WTC11 (cell line): ENCODE measurements around the gene AAGAB. TPM values are rescaled to one million over a fixed set of nuclear protein-coding genes. Genes with fewer than 3 reads are reported as not detected.

ENCODE experiments used
- ATAC-seq: fragments of 200-7000 bp; cut with Tn5 transposase; 2 replicates; pipeline ENCODE4 v1.10.0; 2021; ENCODE audit warnings: mild to moderate bottlenecking, moderate library complexity
- CTCF ChIA-PET: fragments of 300-600 bp; sonication (Branson Sonifier 250); formaldehyde crosslinking; loops from one replicate; lab custom pipeline; 2021; ENCODE audit warnings: antibody characterized with exemption; lab: Charles Lee
- POLR2A ChIA-PET: fragments of 350-600 bp; sonication (Branson Sonifier 250); formaldehyde crosslinking; loops from one replicate; lab custom pipeline; 2021; ENCODE audit warnings: antibody characterized with exemption; lab: Charles Lee
- DNase-seq: peaks from one replicate; pipeline ENCODE4 v3.0.0; 2021; ENCODE audit warnings: low spot score
- H3K27ac Mint-ChIP-seq: 2 replicates; pipeline ENCODE4 v1.8.0; 2021; ENCODE audit warnings: mixed read lengths
- H3K27me3 Mint-ChIP-seq: 2 replicates; pipeline ENCODE4 v1.8.0; 2021; ENCODE audit warnings: low read depth, mild to moderate bottlenecking, moderate library complexity, mixed read lengths
- H3K36me3 Mint-ChIP-seq: 2 replicates; pipeline ENCODE4 v1.8.0; 2021; ENCODE audit warnings: mixed read lengths
- H3K4me1 Mint-ChIP-seq: 2 replicates; pipeline ENCODE4 v1.8.0; 2022; ENCODE audit warnings: mixed read lengths
- H3K4me3 Mint-ChIP-seq: 2 replicates; pipeline ENCODE4 v1.8.0; 2021; ENCODE audit warnings: mild to moderate bottlenecking, moderate library complexity, mixed read lengths
- H3K9me3 Mint-ChIP-seq: 2 replicates; pipeline ENCODE4 v1.8.0; 2021; ENCODE audit warnings: mixed read lengths
- CREM ChIP-seq: sonication (generic); formaldehyde crosslinking; IDR thresholded peaks from 2 replicates; pipeline ENCODE4 v1.8.1; 2022; ENCODE audit warnings: mild to moderate bottlenecking, missing genetic modification reagents, moderate library complexity
- FOXK1 ChIP-seq: sonication (generic); formaldehyde crosslinking; IDR thresholded peaks from 2 replicates; pipeline ENCODE4 v1.8.0; 2022; ENCODE audit warnings: mild to moderate bottlenecking, moderate library complexity, missing genetic modification reagents
- NFATC4 ChIP-seq: fragments of 250-450 bp; sonication (Bioruptor Pico); IDR thresholded peaks from 2 replicates; pipeline ENCODE4 v1.9.0; 2021; ENCODE audit warnings: mild to moderate bottlenecking
- NFYB ChIP-seq: sonication (generic); formaldehyde crosslinking; conservative IDR thresholded peaks from 2 replicates; pipeline ENCODE4 v1.8.0; 2022; ENCODE audit warnings: low read depth, missing genetic modification reagents
- PRDM15 ChIP-seq: sonication (generic); formaldehyde crosslinking; IDR thresholded peaks from 2 replicates; pipeline ENCODE4 v1.8.0; 2022; ENCODE audit warnings: missing genetic modification reagents
- RORB ChIP-seq: fragments of 250-450 bp; sonication (Bioruptor Pico); IDR thresholded peaks from 2 replicates; pipeline ENCODE4 v1.9.0; 2021; ENCODE audit warnings: mild to moderate bottlenecking
- TCF7 ChIP-seq: sonication (generic); formaldehyde crosslinking; IDR thresholded peaks from 2 replicates; pipeline ENCODE4 v1.8.0; 2022; ENCODE audit warnings: mild to moderate bottlenecking, low read depth, missing genetic modification reagents, moderate library complexity
- TEAD1 ChIP-seq: sonication (generic); formaldehyde crosslinking; IDR thresholded peaks from 2 replicates; pipeline ENCODE4 v1.8.0; 2022; ENCODE audit warnings: mild to moderate bottlenecking, missing genetic modification reagents
- ZNF121 ChIP-seq: sonication (generic); formaldehyde crosslinking; IDR thresholded peaks from 2 replicates; pipeline ENCODE4 v1.8.0; 2023; ENCODE audit warnings: missing genetic modification reagents
- ZNF138 ChIP-seq: sonication (generic); formaldehyde crosslinking; conservative IDR thresholded peaks from 2 replicates; pipeline ENCODE4 v1.8.1; 2022; ENCODE audit warnings: mild to moderate bottlenecking, moderate library complexity, missing genetic modification reagents
- ZNF219 ChIP-seq: sonication (generic); formaldehyde crosslinking; IDR thresholded peaks from 2 replicates; pipeline ENCODE4 v1.8.0; 2023; ENCODE audit warnings: missing genetic modification reagents, mild to moderate bottlenecking, borderline replicate concordance
- ZNF232 ChIP-seq: sonication (generic); formaldehyde crosslinking; IDR thresholded peaks from 2 replicates; pipeline ENCODE4 v1.8.0; 2022; ENCODE audit warnings: mild to moderate bottlenecking, missing genetic modification reagents
- ZNF263 ChIP-seq: sonication (generic); formaldehyde crosslinking; IDR thresholded peaks from 2 replicates; pipeline ENCODE4 v1.8.1; 2022; ENCODE audit warnings: low read depth, mild to moderate bottlenecking, moderate library complexity, missing genetic modification reagents
- ZNF396 ChIP-seq: fragments of 250-450 bp; sonication (Bioruptor Pico); IDR thresholded peaks from 2 replicates; pipeline ENCODE4 v1.8.0; 2021; ENCODE audit warnings: mild to moderate bottlenecking, moderate library complexity, borderline replicate concordance
- ZNF423 ChIP-seq: fragments of 250-450 bp; sonication (Bioruptor Pico); IDR thresholded peaks from 2 replicates; pipeline ENCODE4 v2.1.2; 2022; ENCODE audit warnings: mild to moderate bottlenecking, moderate library complexity
- total RNA-seq: library from RNA; stranded (reverse); gene quantifications from 3 replicates; pipeline ENCODE4 v1.2.3, GENCODE V29; 2021
- TF ChIP-seq, protein P1 (sequence below): sonication (generic); formaldehyde crosslinking; IDR thresholded peaks from 2 replicates; pipeline ENCODE4 v1.8.1; 2022; ENCODE audit warnings: low read depth, missing genetic modification reagents, borderline replicate concordance
- TF ChIP-seq, protein P2 (sequence below): sonication (generic); formaldehyde crosslinking; IDR thresholded peaks from 2 replicates; pipeline ENCODE4 v1.8.1; 2022; ENCODE audit warnings: mild to moderate bottlenecking, missing genetic modification reagents, moderate library complexity, borderline replicate concordance
- TF ChIP-seq, protein P3 (sequence below): sonication (generic); formaldehyde crosslinking; conservative IDR thresholded peaks from 2 replicates; pipeline ENCODE4 v1.8.1; 2023; ENCODE audit warnings: mild to moderate bottlenecking, low read depth, missing genetic modification reagents, moderate library complexity
- TF ChIP-seq, protein P4 (sequence below): sonication (generic); formaldehyde crosslinking; IDR thresholded peaks from 2 replicates; pipeline ENCODE4 v1.8.0; 2022; ENCODE audit warnings: mild to moderate bottlenecking, missing genetic modification reagents
- TF ChIP-seq, protein P5 (sequence below): sonication (generic); formaldehyde crosslinking; IDR thresholded peaks from 2 replicates; pipeline ENCODE4 v1.8.1; 2023; ENCODE audit warnings: mild to moderate bottlenecking, missing genetic modification reagents

The AAGAB gene
- total RNA-seq, 1 experiment from 2014 or later: 41.7 TPM

DNA sequence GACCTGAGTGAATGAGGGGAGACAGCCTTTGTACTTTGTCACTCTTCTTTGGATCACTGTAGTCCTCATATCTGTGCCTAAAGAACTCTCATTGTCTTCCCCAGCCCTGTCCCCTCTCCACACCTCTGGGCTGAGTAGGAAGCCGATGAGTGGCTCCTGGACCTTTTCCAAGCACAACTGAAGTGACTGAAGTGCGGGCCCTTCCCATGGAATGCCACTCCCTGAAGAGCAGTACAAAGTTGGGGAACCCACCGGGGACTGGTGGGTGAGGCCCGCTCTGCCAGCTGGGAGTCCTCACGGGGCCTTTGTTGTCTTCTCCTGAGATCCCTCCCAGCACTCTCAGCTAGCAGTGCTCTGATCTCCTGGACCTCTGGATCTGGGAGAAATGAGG is 90.1 kb downstream of the AAGAB start (continued):
- TF ChIP-seq, protein P1, sequence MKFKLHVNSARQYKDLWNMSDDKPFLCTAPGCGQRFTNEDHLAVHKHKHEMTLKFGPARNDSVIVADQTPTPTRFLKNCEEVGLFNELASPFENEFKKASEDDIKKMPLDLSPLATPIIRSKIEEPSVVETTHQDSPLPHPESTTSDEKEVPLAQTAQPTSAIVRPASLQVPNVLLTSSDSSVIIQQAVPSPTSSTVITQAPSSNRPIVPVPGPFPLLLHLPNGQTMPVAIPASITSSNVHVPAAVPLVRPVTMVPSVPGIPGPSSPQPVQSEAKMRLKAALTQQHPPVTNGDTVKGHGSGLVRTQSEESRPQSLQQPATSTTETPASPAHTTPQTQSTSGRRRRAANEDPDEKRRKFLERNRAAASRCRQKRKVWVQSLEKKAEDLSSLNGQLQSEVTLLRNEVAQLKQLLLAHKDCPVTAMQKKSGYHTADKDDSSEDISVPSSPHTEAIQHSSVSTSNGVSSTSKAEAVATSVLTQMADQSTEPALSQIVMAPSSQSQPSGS (CRISPR knock-in tag): no peak
- no peak for TF ChIP-seq NFATC4 (CRISPR knock-in tag)
- no peak for TF ChIP-seq RORB
- TF ChIP-seq, protein P2, sequence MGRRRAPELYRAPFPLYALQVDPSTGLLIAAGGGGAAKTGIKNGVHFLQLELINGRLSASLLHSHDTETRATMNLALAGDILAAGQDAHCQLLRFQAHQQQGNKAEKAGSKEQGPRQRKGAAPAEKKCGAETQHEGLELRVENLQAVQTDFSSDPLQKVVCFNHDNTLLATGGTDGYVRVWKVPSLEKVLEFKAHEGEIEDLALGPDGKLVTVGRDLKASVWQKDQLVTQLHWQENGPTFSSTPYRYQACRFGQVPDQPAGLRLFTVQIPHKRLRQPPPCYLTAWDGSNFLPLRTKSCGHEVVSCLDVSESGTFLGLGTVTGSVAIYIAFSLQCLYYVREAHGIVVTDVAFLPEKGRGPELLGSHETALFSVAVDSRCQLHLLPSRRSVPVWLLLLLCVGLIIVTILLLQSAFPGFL: no peak
- TF ChIP-seq, protein P3, sequence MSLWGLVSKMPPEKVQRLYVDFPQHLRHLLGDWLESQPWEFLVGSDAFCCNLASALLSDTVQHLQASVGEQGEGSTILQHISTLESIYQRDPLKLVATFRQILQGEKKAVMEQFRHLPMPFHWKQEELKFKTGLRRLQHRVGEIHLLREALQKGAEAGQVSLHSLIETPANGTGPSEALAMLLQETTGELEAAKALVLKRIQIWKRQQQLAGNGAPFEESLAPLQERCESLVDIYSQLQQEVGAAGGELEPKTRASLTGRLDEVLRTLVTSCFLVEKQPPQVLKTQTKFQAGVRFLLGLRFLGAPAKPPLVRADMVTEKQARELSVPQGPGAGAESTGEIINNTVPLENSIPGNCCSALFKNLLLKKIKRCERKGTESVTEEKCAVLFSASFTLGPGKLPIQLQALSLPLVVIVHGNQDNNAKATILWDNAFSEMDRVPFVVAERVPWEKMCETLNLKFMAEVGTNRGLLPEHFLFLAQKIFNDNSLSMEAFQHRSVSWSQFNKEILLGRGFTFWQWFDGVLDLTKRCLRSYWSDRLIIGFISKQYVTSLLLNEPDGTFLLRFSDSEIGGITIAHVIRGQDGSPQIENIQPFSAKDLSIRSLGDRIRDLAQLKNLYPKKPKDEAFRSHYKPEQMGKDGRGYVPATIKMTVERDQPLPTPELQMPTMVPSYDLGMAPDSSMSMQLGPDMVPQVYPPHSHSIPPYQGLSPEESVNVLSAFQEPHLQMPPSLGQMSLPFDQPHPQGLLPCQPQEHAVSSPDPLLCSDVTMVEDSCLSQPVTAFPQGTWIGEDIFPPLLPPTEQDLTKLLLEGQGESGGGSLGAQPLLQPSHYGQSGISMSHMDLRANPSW (CRISPR knock-in tag): no peak
- TF ChIP-seq NFYB (CRISPR knock-in tag): no peak
- no peak for TF ChIP-seq ZNF423

GRCh38 chr15:67163180-67163579 is 91.3 kb downstream of the AAGAB start:
- ATAC-seq (no peak), DNase-seq (no peak)
- no peak overlapping the region for H3K27ac Mint-ChIP-seq
- H3K27me3 Mint-ChIP-seq: no peaks in the 10 kb centered on the region
- ChIA-PET CTCF (interaction anchor here (1.1 kb wide), 1 partner anchor 39 kb away, joined by 3 read pairs; no protein-coding TSS in a partner anchor), POLR2A (no interaction called here)
- no peak overlapping the region for H3K4me3 Mint-ChIP-seq
- H3K9me3 Mint-ChIP-seq: no peaks in the 10 kb centered on the region
- H3K36me3 Mint-ChIP-seq: peaks cover 10% of the 10 kb centered on the region; the same call in 1 of the 2 replicates
- TF ChIP-seq ZNF232 (no peak), TEAD1 (CRISPR knock-in tag) (no peak), ZNF121 (CRISPR knock-in tag) (no peak), ZNF263 (CRISPR knock-in tag) (no peak), ZNF138 (CRISPR knock-in tag) (no peak), ZNF219 (CRISPR knock-in tag) (no peak), CREM (CRISPR knock-in tag) (no peak)
- TF ChIP-seq, protein P4, sequence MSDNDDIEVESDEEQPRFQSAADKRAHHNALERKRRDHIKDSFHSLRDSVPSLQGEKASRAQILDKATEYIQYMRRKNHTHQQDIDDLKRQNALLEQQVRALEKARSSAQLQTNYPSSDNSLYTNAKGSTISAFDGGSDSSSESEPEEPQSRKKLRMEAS (CRISPR knock-in tag): no peak
- H3K4me1 Mint-ChIP-seq: peaks cover 70% of the 10 kb centered on the region

DNA sequence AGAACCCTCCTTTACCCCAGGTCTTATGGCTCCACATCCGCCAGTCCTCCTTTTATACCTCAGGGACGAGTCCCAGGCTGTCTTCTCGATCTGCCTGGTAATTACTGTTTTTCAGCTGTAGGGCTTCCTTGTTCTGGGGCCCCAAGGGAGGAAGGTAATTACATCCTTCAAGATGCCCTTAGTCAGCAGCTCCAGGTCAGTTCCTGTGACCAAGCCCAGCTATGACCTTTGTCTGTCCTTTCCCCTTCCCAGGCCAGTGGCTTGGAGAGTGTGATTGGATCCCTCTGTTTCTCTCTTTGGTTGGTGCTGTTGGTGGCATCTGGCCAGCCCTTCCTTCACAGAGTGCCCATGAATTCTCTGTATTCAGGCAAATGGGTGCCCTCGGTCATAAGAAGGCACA is 92.6 kb downstream of the AAGAB start:
- peaks cover 3% of the 10 kb centered on the region; the same call in 1 of the 2 replicates for H3K36me3 Mint-ChIP-seq
- ATAC-seq (no peak), DNase-seq (no peak)
- POLR2A ChIA-PET: no interaction called here
- no peak overlapping the region for H3K4me3 Mint-ChIP-seq
- no peaks in the 10 kb centered on the region for H3K9me3 Mint-ChIP-seq
- H3K4me1 Mint-ChIP-seq: peaks cover 69% of the 10 kb centered on the region
- no peaks in the 10 kb centered on the region for H3K27me3 Mint-ChIP-seq
- H3K27ac Mint-ChIP-seq: no peak overlapping the region
- CTCF ChIA-PET: interaction anchor here (0.7 to 1.1 kb wide), 2 partner anchors 34 to 215 kb away, joined by 3 to 4 read pairs; no protein-coding TSS in a partner anchor
- TF ChIP-seq FOXK1 (CRISPR knock-in tag) (no peak), PRDM15 (CRISPR knock-in tag) (no peak), ZNF423 (no peak), TEAD1 (CRISPR knock-in tag) (no peak), TCF7 (CRISPR knock-in tag) (no peak), ZNF396 (no peak), NFYB (CRISPR knock-in tag) (no peak)
- TF ChIP-seq, protein P3 (CRISPR knock-in tag): no peak
- TF ChIP-seq, protein P4 (CRISPR knock-in tag): no peak
- TF ChIP-seq, protein P5, sequence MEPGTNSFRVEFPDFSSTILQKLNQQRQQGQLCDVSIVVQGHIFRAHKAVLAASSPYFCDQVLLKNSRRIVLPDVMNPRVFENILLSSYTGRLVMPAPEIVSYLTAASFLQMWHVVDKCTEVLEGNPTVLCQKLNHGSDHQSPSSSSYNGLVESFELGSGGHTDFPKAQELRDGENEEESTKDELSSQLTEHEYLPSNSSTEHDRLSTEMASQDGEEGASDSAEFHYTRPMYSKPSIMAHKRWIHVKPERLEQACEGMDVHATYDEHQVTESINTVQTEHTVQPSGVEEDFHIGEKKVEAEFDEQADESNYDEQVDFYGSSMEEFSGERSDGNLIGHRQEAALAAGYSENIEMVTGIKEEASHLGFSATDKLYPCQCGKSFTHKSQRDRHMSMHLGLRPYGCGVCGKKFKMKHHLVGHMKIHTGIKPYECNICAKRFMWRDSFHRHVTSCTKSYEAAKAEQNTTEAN (CRISPR knock-in tag): no peak
